Measurements from ENCODE around the gene SERINC2. TPM values are rescaled to one million over a fixed set of nuclear protein-coding genes. Genes with fewer than 3 reads are reported as not detected.

SERINC2 gene
- total and polyA plus RNA-seq, 10 of the 15 experiments (the other 5 are each of a cell fraction or from before 2014, with no cell fraction given), result 0.02 to 9.4 (median 0.50) TPM

DNA sequence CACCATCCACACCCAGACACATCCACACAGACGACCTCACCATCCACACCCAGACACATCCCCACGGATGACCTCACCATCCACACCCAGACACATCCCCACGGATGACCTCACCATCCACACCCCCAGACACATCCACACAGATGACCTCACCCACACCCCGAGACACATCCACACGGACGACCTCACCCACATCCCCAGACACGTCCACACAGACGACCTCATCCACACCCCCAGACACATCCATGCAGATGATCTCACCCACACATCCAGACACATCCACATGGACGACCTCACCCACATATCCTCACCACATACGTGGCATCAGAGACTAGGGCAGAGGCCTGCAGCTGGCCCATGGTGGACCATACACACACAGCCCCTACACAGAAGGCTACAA lies 25.4 kb upstream of the SERINC2 start:
- intact Hi-C loops (cut with micrococcal nuclease; ENCODE audit: unreplicated experiment), result no loop called here
- ATAC-seq (no peak), FAIRE-seq (no peak)

More for the DNA sequence above, 25.4 kb upstream of the SERINC2 start:
- no peak for DNase-seq (ENCODE audit: low read depth, low spot score)
- Histone ChIP-seq H3K36me3 (ENCODE audit: control insufficient read depth in 2 of 2, insufficient read depth in 2 of 2, low read length in 1 of 2) (no peaks in the 10 kb centered on the region), H3K27ac (ENCODE audit: control insufficient read depth, insufficient read depth) (no peak overlapping the region), H3K9ac (ENCODE audit: control insufficient read depth, insufficient read depth, low read length) (no peak overlapping the region), H4K20me1 (ENCODE audit: control insufficient read depth, insufficient read depth) (no peaks in the 10 kb centered on the region), H3K4me1 (ENCODE audit: control insufficient read depth, insufficient read depth, low read length) (no peaks in the 10 kb centered on the region), H3K27me3 (replicated peaks in 1 of 2; ENCODE audit: control insufficient read depth in 2 of 2, insufficient read depth in 2 of 2, low read length in 1 of 2) (no peaks in the 10 kb centered on the region; a peak in 1 of 4 replicates), H2AFZ (ENCODE audit: control insufficient read depth, low read depth, low read length) (no peak overlapping the region), H3K4me3 (no peak overlapping the region), H3K79me2 (ENCODE audit: control insufficient read depth, insufficient read depth, low read length) (no peaks in the 10 kb centered on the region), H3K4me2 (ENCODE audit: control insufficient read depth, insufficient read depth) (no peak overlapping the region), H3K9me3 (replicated peaks; ENCODE audit: control insufficient read depth, insufficient read depth, low read length) (no peaks in the 10 kb centered on the region)
- ChIA-PET POLR2A (no interaction called here), CTCF (interaction anchor here (0.7 kb wide), 1 partner anchor 95 kb away, joined by 3 read pairs; no protein-coding TSS in a partner anchor), SMC1A (ENCODE audit: uncharacterized antibody, unreplicated experiment) (interaction anchor here (11.5 kb wide), 1 partner anchor 32 kb away, joined by 132 read pairs; no protein-coding TSS in a partner anchor), RAD21 (ENCODE audit: unreplicated experiment) (no interaction called here)
- no TSS peak for BruUV-seq (replicated peaks)
- no peak for TF ChIP-seq NR2F1 (conservative IDR thresholded peaks at IDR 0.05)
- TF ChIP-seq ATF2 (IDR thresholded peaks at IDR 0.05; ENCODE audit: low read length), result no peak
- TF ChIP-seq SUZ12 (IDR thresholded peaks at IDR 0.05; ENCODE audit: unreplicated experiment), result no peak
- TF ChIP-seq ZBTB4 (CRISPR knock-in tag; IDR thresholded peaks at IDR 0.05), result no peak
- in situ Hi-C loops (cut with MboI), result no loop called here
- 36% methylated on average over 10 of the region's 10 CpGs for WGBS (ENCODE audit: insufficient coverage, insufficient replicate concordance, low lambda C conversion rate, missing lambda C conversion rate)
